Putamen (tissue), 1 donor: ENCODE results near the gene TTC36.
"Not testable (repeated sequence)": the region's sequence is repeated elsewhere in the genome, so short reads cannot be mapped to it uniquely, and the experiment has no call there.

Source experiments
- DNase-seq: peaks from one replicate; pipeline ENCODE4 v3.0.0-alpha.2; 2016; ENCODE audit warnings: low spot score

TTC36 gene, protein sequence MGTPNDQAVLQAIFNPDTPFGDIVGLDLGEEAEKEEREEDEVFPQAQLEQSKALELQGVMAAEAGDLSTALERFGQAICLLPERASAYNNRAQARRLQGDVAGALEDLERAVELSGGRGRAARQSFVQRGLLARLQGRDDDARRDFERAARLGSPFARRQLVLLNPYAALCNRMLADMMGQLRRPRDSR

GRCh38 chr11:118527109-118527508 lies at the start of gene TTC36:
Gene TTC36, plus strand, starts transcription at chr11:118527474. Its CDS starts 21 bp downstream, at chr11:118527495.
- no peak for DNase-seq

DNA sequence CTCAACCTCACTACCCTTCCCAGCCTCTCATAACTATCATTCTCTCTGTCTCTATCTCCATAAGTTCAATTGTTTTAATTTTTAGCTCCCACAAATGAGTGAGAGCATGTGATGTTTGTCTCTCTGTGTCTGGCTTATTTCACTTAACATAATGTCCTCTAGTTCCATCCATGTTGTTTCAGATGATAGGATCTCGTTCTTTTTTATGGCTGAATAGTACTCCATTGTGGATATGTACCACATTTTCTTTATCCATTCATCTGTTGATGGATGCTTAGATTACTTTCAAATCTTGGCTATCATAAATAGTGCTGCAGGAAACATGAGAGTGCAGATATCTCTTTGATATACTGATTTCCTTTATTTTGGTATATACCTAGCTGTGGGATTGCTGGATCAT lies 46.0 kb upstream of the TTC36 start:
- DNase-seq: not testable (repeated sequence)

- no peak for DNase-seq
These were observed 42.9 kb upstream of the TTC36 start for GRCh38 chr11:118484405-118484804.

DNA sequence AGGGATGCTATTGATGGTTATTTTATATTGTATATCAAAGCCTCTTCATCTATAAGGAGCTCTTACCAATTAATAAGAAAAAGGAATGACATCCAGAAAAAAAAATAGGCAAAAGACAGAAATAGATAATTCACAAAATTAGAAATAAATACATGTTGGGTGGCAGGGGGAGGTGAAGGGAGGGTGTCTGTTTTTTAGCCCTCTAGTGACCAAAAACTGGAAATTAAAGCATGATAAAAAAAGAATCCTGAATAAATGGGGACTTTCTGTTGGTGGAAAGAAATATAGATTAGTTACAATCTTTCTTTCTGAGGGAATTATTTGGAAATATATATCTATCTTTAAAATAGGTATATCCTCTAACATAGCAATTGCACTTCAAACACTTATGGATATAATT lies 42.0 kb upstream of the TTC36 start:
- DNase-seq: no peak

DNA sequence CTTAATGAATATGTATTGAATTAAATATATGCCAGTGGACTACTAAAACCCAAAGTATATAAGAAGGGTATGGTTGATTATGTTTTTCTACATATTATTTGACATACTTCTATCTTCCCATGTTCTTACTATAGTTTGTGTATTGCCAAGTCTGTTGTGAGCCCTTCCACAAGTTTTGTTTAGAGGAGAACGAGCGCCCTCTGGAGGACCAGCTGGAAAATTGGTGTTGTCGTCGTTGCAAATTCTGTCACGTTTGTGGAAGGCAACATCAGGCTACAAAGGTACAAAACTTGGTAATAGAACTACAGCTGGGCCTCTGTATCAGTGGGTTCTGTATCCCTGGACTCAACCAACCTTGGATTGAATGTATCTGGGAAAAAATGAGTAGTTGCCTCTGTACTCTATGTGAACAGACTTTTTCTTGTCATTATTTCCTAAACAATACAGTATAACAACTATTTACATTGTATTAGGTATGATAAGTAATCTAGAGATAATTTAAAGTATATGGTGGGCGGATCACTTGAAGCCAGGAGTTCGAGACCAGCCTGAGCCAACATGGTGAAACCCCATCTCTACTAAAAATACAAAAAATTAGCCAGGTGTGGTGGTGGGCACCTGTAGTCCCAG lies 38.7 kb upstream of the TTC36 start:
- peak; percentile 74 for DNase-seq

DNA sequence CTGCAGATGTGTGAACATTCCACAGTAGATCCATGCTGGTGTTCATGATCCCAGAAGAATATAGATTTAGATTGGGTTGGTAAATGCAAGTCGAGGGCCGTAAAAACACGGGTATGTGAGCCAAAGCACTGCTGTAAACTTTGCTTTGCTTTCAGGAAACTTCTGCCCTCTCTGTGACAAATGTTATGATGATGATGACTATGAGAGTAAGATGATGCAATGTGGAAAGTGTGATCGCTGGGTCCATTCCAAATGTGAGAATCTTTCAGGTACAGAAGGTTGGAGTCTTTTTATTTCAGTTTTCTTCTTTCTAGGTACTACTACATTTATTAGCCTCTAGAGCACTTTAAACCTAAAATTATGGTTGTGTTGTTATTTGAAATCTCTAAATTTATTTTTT lies 36.2 kb upstream of the TTC36 start:
- no peak for DNase-seq

- no peak for DNase-seq
These were observed 29.4 kb upstream of the TTC36 start for GRCh38 chr11:118497831-118498230.

DNA sequence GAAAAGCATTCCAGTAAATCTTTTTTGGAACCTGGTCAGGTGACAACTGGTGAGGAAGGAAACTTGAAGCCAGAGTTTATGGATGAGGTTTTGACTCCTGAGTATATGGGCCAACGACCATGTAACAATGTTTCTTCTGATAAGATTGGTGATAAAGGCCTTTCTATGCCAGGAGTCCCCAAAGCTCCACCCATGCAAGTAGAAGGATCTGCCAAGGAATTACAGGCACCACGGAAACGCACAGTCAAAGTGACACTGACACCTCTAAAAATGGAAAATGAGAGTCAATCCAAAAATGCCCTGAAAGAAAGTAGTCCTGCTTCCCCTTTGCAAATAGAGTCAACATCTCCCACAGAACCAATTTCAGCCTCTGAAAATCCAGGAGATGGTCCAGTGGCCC lies 24.1 kb upstream of the TTC36 start:
- DNase-seq: no peak

DNA sequence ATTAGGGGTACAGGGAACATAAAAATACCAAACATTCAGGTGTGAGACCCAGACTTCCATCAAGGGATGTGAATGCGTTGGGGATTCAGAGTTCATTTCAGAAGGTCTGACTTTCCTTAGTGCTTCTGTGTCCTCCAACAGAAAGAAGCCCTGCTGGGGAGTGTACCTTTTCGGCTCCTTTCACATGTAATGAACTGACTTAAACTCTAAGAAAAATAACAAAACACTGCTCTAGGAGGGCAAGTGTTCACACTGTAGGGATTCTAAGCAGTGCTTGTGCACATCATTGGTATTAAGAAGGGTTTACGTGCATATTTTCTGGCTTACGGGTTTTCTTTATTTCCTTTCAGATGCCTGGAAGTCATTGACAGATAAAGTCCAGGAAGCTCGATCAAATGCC lies 15.7 kb upstream of the TTC36 start:
- DNase-seq: no peak

- no peak for DNase-seq
These were observed 13.2 kb upstream of the TTC36 start for GRCh38 chr11:118514103-118514502.

DNA sequence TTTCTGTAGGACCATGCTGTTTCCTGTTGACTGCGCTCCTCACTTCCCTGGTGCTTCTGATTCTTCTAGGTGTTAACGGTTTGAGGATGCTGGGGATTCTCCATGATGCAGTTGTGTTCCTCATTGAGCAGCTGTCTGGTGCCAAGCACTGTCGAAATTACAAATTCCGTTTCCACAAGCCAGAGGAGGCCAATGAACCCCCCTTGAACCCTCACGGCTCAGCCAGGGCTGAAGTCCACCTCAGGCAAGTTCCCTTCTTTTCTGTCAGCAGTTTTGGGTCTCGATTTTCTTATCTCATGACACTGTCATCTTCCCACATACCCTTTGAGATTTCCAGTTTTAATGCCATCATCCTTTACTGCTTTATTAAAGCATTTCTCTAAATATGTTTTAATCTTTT lies 7.7 kb upstream of the TTC36 start:
- DNase-seq: no peak

GRCh38 chr11:118521892-118522311 lies 5.4 kb upstream of the TTC36 start:
- DNase-seq: no peak

DNA sequence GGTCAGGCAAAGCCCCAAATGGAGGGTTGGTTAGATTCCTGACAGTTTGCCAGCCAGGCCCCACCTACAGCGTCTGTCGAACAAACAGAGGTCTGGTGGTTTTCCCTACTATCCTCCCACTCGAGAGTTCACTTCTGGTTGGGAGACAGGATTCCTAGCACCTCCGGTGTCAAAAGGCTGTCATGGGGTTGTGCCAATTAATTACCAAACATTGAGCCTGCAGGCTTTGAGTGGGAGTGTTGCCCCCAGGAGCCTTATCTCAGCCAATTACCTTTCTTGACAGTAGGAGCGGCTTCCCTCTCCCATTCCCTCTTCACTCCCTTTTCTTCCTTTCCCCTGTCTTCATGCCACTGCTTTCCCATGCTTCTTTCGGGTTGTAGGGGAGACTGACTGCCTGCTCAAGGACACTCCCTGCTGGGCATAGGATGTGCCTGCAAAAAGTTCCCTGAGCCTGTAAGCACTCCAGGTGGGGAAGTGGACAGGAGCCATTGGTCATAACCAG lies 4.7 kb upstream of the TTC36 start:
- no peak for DNase-seq

DNA sequence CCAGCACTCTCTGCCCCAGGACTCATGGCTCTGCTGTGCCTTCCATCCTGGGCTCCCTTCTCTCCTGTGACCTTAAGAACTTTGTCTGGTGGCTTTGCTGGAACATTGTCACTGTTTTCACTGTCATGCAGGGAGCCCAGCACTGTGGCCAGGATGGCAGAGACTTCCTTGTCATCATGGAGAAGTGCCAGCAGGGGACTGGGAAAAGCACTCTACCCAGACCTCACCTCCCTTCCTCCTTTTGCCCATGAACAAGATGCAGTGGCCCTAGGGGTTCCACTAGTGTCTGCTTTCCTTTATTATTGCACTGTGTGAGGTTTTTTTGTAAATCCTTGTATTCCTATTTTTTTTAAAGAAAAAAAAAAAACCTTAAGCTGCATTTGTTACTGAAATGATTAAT lies 2.9 kb upstream of the TTC36 start:
- no peak for DNase-seq

DNA sequence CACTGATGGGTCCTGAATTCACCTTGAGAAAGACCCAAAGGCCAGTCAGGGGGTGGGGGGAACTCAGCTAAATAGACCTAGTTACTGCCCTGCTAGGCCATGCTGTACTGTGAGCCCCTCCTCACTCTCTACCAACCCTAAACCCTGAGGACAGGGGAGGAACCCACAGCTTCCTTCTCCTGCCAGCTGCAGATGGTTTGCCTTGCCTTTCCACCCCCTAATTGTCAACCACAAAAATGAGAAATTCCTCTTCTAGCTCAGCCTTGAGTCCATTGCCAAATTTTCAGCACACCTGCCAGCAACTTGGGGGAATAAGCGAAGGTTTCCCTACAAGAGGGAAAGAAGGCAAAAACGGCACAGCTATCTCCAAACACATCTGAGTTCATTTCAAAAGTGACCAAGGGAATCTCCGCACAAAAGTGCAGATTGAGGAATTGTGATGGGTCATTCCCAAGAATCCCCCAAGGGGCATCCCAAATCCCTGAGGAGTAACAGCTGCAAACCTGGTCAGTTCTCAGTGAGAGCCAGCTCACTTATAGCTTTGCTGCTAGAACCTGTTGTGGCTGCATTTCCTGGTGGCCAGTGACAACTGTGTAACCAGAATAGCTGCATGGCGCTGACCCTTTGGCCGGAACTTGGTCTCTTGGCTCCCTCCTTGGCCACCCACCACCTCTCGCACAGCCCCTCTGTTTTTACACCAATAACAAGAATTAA lies 2.4 kb upstream of the TTC36 start:
- DNase-seq: no peak

- DNase-seq: no peak
These were observed 586 bp upstream of the TTC36 start for GRCh38 chr11:118526688-118527087.

DNA sequence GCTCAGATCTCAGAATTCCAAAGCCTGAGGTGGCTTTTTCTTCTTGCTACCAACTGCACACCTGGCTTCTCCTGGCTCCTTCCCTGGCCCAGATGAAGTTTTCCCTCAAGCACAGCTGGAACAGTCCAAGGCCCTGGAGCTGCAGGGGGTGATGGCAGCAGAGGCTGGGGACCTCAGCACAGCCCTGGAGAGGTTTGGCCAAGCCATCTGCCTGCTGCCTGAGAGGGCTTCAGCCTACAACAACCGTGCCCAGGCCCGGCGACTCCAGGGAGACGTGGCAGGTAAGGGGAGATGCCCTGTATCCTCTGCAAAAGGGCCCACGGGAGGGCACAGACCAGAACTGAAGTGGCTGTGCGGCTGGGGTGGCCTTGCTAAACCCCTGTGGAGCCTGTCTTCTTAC lies 1.2 kb downstream of the TTC36 start:
- DNase-seq: no peak

GRCh38 chr11:118529584-118530175 lies 2.4 kb downstream of the TTC36 start:
- no peak for DNase-seq

DNA sequence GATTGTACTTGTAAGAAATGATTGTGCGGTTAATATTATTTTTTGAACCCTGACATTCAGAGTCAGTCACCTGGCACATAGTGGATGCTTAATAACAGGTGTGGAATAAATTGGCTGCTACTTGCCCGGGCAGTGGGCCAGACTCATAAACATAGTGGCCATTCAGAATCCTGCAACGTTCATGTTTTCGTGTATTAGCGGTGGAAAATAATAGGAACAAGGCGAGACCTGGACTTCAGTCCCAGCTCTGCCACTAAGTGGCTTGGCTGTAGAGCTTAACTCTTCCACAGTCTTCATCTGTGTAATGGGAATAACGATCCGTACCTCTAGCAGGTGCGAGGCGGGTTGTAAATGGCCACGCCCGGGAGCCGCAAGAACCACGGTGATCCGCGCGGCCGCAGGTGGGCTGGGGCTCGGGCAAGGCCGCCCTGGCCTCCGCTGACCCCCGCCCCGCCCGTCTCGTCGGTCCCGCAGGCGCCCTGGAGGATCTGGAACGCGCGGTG lies 3.0 kb downstream of the TTC36 start:
- DNase-seq: no peak

- peak; percentile 78 for DNase-seq
These were observed 3.7 kb downstream of the TTC36 start, which contains the start of gene TMEM25 for GRCh38 chr11:118530683-118531596. Gene TMEM25, plus strand, starts transcription at chr11:118531192. Its CDS starts 610 bp downstream, at chr11:118531802.

DNA sequence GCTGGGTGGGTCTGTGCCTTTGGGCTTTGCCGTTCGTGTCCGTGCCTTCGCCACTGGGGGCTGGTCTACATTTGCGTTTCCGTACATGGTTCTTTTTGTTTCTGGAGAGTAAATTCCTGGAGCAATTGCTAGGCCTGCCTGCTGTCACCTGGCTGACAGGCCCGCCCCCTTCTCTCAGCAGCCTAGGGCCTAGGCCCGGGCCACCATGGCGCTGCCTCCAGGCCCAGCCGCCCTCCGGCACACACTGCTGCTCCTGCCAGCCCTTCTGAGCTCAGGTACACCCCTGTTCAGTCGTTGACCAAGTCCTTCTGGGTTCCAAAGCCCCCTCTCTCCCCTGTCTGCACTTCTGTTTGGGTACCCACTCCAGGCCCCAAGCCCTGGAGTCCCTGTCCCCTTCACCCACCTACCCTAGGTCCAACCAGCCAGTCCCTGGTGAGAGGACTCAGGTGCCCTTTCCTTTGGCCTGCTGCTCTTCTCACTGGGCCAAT lies 4.4 kb downstream of the TTC36 start:
- DNase-seq: peak; percentile 27
